Measurements from ENCODE around the gene LPP.

DNA sequence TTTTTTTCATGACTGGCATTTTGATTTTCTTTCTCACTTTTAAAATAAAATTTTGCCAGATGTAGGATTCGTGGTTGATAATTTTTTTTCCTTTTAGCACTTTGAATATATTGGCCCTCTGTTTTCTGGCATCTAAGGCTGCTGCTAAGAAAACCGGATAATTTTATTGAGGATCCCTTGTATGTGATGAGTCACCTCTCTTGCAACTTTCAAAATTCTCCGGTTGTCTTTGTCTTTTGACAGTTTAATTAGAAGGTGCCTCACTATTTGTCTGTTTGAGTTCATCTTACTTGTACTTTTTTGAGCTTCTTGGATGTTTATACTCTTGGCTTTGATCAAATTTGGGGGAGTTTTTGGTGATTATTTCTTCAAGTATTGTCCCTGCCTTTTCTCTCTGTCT lies 349.7 kb downstream of the LPP start:
- no peak for TF ChIP-seq EZH2 (IDR thresholded peaks at IDR 0.05; ENCODE audit: borderline replicate concordance, low read length)
- TF ChIP-seq, protein P1, sequence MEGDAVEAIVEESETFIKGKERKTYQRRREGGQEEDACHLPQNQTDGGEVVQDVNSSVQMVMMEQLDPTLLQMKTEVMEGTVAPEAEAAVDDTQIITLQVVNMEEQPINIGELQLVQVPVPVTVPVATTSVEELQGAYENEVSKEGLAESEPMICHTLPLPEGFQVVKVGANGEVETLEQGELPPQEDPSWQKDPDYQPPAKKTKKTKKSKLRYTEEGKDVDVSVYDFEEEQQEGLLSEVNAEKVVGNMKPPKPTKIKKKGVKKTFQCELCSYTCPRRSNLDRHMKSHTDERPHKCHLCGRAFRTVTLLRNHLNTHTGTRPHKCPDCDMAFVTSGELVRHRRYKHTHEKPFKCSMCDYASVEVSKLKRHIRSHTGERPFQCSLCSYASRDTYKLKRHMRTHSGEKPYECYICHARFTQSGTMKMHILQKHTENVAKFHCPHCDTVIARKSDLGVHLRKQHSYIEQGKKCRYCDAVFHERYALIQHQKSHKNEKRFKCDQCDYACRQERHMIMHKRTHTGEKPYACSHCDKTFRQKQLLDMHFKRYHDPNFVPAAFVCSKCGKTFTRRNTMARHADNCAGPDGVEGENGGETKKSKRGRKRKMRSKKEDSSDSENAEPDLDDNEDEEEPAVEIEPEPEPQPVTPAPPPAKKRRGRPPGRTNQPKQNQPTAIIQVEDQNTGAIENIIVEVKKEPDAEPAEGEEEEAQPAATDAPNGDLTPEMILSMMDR (IDR thresholded peaks at IDR 0.05; ENCODE audit: low read length), result no peak
